Measurements from ENCODE around the gene PRPF39.

- no peak for TF ChIP-seq POLR2A (IDR thresholded peaks at IDR 0.05)
- TF ChIP-seq CTCF (IDR thresholded peaks at IDR 0.05), result no peak
Measured at GRCh38 chr14:45135659-45136395, 51.9 kb downstream of the PRPF39 start, which contains the start of gene FANCM.

Data from suprapubic skin (tissue), 3 donors.